Activated CD4-positive, CD25-positive, alpha-beta regulatory T cell treated with anti-CD3 and anti-CD28 coated beads, Interleukin-2, amount 50 U/mL, for 72 hours (primary cell): Measurements from ENCODE around the gene STRN.
A peak's percentile ranks its signal among the peaks of the same experiment; 100 is the strongest.
"Not testable (repeated sequence)": the region's sequence is repeated elsewhere in the genome, so short reads cannot be mapped to it uniquely, and the experiment has no call there.

Source experiments
- DNase-seq: peaks from one replicate; pipeline ENCODE4 v3.0.0; 2021

The STRN gene, protein sequence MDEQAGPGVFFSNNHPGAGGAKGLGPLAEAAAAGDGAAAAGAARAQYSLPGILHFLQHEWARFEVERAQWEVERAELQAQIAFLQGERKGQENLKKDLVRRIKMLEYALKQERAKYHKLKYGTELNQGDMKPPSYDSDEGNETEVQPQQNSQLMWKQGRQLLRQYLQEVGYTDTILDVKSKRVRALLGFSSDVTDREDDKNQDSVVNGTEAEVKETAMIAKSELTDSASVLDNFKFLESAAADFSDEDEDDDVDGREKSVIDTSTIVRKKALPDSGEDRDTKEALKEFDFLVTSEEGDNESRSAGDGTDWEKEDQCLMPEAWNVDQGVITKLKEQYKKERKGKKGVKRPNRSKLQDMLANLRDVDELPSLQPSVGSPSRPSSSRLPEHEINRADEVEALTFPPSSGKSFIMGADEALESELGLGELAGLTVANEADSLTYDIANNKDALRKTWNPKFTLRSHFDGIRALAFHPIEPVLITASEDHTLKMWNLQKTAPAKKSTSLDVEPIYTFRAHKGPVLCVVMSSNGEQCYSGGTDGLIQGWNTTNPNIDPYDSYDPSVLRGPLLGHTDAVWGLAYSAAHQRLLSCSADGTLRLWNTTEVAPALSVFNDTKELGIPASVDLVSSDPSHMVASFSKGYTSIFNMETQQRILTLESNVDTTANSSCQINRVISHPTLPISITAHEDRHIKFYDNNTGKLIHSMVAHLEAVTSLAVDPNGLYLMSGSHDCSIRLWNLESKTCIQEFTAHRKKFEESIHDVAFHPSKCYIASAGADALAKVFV

GRCh38 chr2:36966370-36967235 lies at the start of gene STRN:
Gene STRN (minus strand): TSS chr2:36966536. CDS start chr2:36966463, 73 bp downstream.
- DNase-seq, result peak; percentile 98

GRCh38 chr2:37013315-37013641 lies 46.9 kb upstream of the STRN start:
- DNase-seq, result no peak

GRCh38 chr2:37011130-37011529 lies 44.8 kb upstream of the STRN start:
- DNase-seq, result no peak

DNA sequence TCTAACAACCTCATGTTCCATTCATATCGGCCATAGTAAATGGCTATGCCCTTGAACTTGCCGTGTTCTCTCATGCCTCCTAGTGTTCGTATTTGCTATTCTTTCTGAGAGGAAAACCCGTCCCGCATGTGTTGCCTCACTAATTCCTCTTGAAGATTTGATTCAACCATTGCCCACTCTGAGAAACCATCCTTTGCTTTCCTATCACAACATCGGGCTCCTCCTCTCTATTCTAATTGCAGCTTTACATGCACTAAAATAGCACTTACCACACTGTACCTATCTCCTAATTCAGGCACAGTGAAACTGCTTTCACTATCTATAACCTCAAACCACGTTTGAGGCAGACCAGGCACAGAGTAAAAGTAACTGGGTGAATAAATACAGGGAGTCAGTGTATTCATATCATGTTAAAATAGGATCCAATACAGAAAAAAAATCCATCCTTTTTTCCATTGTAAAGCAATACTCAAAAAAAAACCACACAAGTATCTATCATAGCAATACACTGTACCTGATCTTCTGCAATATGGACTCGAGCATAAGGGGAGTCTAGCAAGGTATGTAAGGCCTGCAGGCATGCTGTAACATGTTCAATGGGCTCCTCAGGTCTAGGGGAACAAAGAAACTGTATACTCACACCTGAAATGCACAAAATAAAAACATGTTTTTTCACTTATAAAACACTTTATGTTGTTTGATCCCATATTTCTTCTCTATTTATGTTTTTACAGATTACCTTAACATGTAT lies 39.0 kb upstream of the STRN start:
- DNase-seq, result no peak

GRCh38 chr2:37000988-37001556 lies 34.7 kb upstream of the STRN start:
- no peak for DNase-seq

- DNase-seq, result no peak
Observed at GRCh38 chr2:37000318-37000717, 34.0 kb upstream of the STRN start.

DNA sequence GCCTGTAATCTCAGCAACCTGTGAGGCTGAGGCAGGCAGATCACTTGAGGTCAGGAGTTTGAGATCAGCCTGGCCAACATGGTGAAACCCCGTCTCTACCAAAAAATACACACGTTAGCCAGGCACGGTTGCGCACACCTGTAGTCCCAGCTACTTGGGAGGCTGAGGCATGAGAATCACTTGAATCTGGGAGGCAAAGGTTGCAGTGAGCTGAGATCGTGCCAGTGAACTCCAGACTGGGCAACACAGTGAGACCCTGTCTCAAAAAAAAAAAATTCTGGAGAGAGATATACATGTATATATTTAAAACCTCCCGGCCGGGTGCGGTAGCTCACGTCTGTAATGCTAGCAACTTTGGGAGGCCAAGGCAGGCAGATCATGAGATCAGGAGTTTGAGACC lies 33.1 kb upstream of the STRN start:
- not testable (repeated sequence) for DNase-seq

GRCh38 chr2:36993841-36994620 lies 27.7 kb upstream of the STRN start:
- no peak for DNase-seq

GRCh38 chr2:36988008-36988407 lies 21.7 kb upstream of the STRN start:
- no peak for DNase-seq

DNA sequence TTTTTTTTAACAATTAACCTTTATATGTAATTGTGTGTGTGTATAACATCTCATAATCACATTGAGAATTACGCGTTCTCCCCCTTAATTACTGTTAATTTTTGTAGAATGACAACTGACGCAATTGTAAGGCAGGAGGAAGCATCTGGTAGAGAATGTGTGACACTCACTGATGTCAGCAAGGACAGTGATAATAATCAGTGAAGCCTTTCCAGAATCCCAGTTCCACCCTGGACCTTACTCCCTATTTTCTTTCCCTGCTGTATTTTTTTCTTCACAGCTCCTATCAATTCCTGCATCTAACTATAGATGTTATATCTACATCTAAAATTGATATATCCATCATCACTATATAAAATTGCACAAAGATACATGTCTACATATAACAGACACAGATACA lies 16.1 kb upstream of the STRN start:
- no peak for DNase-seq

- no peak for DNase-seq
Observed at GRCh38 chr2:36981911-36982310, 15.6 kb upstream of the STRN start.

GRCh38 chr2:36979007-36979406 lies 12.7 kb upstream of the STRN start:
- DNase-seq, result not testable (repeated sequence)

- DNase-seq, result no peak
Observed at GRCh38 chr2:36976065-36976464, 9.7 kb upstream of the STRN start.

DNA sequence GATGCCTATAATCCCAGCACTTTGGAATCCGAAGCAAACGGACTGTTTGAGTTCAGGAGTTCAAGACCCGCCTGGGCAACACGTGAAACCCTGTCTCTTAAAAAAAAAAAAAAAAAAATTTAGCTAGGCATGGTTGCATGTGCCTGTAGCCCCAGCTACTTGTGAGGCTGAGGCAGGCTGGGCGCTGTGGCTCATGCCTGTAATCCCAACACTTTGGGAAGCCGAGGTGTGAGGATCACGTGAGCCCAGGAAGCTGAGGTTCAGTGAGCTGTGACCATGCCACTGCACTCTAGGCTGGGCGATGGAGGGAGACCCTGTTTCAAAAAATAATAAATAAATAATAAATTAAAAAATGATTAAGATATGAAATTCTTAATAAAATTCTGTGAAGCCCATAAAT lies 9.0 kb upstream of the STRN start:
- no peak for DNase-seq

- DNase-seq, result no peak
Observed at GRCh38 chr2:36973320-36973719, 7.0 kb upstream of the STRN start.

GRCh38 chr2:36971990-36972389 lies 5.7 kb upstream of the STRN start:
- no peak for DNase-seq

- no peak for DNase-seq
Observed at GRCh38 chr2:36967236-36967876, 1.0 kb upstream of the STRN start.

- no peak for DNase-seq
Observed at GRCh38 chr2:36965751-36966369, 476 bp downstream of the STRN start.

GRCh38 chr2:36965206-36965605 lies 1.1 kb downstream of the STRN start:
- no peak for DNase-seq

DNA sequence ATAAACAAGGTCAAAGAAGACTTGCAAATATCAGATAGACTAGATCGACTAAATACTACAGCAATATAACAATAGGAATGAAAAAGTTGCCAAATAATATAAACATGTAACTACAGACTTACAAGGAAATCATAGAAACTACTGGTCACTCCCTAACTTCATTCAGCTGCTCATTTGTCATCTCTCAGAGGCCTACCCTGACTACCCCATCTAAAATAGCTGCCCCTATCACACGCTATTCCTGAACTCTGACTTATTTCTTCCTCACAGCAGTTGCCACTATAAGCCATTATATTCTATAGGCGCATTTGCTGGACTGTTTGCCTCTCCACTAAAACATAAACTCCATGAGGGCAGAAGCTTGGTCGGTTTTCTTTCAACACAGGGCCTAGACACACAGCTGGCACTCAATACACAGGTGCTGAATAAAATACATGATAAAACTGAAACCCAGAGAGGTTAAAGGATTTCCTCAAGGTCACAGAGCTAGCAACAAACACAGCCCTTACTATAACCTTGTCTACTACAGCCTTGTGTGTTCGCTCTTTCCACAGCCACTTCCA lies 1.8 kb downstream of the STRN start:
- no peak for DNase-seq
